GM19240 (cell line): ENCODE data around the gene SBSN.

Experiments
- DNase-seq: peaks from one replicate; pipeline ENCODE4 v3.0.0; 2011; ENCODE audit warnings: low spot score; ENCODE audit not compliant: insufficient read length

SBSN gene

DNA sequence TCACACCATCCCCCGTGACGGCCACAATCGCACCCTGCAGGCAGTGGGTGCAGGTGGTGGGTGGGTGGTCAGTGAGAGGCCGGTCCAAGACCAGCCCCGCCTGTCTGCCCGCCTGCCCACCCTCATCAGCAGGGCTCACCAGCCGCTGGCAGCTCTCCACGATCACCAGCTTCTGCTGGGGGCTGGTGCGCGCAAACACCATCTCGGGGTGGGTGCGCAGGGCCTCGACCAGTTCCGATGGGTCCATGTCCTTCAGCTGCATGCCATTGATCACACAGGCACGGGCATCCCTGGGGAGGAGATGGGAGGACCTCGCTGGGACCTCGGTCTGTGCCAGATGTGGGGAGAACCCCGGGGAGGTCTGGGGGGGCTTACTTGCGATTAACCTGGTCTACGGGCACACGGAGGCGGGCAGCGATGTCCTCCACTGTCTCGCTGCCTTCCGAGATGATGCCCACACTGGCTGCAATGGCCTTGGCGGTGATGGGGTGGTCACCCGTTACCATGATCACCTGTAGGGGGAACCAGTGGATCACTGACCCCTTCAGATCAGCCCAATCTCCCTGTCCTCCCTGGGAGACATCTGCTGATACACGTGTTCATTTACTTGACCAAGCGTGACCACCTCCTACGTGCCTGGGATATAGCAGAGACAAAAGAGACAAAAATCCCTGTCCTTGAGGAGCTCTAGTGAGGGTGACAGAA is 27.3 kb upstream of the SBSN start:
- DNase-seq: no peak

DNA sequence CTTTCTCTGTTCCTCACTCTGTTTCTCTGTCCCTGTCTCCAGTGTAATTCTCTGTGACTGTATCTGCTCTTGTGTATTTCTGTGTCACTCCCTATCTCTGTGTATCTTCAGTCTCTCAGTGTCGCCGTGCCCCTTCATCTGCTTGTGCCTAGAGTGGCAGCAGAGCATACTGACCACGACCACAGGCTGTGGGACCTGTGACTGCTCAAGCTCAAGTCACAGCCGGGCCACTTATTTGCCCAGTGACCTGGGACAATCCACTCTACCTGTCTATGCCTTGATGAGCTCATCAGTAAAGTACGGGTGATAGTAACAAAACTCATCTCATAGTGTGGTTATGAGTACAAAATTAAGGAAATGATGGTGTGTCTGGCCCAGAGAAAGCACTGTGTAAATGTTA is 26.0 kb upstream of the SBSN start:
- no peak for DNase-seq

DNA sequence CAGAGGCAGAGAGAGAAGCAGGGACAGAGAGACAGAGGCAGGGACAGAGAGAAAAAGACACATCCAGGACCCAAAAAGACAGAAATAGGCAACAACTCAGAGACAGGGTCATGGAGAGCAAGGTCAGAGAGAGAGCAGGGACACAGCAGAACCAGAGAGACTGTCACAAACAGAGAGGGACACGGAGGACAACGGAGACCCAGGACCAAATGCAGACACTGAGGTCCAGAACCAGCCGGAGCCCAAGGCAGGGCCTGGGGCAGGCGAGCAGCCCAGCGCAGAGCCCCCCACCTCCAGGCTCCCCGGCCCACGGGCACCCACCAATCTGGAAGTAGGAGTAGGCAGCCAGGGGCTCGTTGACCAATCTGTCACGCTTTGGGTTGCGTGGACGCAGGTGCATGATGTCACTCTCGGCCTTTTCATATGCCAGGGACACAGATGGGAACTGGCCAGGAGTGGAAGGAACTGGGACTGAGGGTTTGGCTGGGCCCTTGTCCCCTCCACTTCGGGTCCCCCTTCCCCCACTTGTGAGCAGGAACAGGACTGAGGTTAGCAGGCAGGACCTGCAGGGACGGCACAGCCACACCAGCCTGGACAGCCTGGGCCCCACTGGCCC is 25.4 kb upstream of the SBSN start:
- DNase-seq: no peak

DNA sequence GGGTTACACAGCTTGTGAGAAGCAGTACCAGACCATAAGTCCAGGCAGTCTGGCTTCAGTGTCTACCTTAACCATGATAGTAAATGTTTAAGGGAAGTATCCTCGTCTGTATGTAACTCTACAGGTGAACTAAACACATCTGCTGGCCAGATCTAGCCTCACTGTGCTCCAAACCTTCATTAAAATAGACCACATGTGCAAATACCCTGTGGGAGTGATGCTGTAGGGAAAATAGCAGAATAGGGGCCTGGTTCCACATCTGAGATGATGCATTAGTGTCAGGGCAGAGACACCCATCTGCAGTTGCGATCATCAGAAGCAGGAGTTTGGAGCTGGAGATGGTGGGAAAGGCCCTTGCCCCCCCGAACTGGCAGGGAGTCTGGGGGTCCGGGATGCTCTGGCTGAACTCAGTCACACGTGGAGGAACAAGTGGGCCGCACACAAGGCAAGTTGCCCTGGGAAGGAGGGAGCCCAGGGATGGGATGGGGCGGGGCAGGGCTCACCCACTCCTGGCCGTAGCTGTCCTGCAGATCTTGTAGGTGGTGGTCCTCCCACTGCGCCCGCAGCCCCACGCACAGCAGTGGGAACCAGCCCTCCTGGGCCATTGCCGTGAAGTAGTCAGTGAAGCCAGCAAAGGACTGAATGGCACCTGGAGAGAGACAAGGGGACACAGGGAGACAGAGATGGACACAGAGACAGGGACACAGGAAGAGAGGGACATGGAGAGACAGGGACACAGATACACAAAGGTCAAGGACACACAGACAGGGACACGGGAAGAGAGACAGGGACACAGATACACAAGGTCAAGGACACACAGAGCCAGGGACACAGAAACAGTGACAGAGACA is 24.6 kb upstream of the SBSN start:
- no peak for DNase-seq

DNA sequence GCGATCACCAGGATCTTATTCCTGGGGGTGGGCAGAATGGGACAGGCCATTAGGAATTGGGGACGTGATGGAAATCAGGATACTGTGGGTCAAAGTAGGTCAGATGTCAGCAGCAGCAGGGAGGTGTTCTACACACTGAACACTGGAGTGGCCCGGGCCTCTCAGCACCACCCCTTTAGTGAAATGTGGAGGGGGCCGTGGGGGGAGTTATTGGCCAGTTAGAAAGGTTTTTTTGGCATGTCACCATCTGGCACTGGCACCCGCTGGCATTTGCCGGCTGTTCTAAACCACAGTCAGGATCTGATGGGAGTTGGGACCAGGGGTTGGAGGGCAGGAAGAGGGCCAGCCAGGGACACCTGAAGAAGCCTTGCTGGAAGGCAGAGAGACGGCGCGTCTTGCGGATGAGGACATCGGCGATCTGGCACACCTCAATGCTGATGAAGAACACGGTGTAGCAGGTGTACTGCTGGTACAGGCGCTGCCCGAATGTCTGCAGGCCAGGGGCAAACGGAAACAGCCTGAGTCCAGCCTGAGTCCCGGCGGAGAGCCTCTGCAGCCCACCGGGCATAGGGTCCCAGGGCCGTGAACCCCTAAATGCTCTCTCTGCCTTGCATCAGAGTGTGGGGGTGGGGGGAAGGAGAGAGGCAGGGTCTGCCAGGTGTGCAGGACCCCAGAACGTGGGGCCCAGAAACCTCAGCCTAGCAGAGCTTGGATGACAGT is 23.1 kb upstream of the SBSN start:
- no peak for DNase-seq

DNA sequence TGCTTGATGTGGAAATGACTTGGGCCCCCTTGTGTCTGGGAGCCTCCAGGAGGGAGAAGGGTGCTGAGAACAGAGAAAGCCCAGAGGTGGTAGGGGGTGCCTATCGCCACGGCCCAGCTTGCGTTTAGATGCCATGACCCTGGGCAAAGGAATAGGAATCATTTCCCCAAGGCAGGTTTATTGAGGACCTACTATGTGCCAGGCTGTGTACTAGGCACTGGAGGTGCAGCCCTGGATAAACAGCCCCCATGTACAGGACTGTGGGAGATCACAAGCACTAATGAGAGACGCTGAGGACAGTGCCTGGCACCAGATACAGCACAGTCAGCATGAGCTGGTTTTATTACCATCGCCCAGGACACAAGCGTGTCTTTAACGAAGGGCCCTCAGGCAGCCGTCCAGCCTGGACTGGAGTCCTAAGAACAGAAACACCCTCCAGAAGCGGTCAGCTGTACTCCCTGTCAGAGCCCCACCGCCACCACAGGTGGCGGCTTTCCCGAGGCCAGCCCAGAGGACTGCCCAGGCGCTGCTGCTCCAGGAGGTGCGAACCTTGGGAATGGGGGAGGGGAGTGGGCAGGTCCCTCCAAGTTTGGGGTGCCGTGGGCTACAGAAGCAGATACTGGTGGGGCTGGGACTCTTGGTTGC is 21.9 kb upstream of the SBSN start:
- DNase-seq: no peak

DNA sequence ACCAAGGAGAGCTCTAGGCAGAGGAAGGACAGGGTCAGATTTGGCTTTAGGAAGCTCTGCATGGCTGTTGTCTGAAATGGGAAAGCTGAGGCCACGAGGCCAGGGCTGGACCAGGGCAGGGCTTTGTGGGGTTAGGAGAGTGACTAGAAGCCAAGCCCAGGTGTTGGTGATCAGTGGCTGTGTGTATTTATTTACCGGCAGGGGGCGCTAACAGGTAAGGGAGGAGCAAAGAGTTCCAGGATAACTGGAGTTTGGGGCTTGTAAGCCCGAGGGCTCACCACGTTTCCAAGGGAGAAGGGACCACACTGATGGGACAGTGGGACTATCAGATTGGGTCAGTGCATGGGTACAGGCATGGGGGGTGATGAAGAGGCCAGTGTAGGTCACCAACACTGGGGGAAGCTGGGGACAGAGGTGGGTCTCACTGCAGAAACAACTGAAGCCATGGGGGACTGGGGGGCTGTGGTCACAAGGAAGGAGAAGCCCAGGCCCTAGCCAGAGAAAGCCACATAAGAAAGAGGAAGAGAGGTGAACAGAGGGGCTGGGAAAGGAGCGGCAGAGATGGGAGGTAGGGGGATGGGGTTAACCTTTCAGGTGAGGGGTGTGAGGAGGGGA is 21.2 kb upstream of the SBSN start:
- peak; percentile 70 for DNase-seq

DNA sequence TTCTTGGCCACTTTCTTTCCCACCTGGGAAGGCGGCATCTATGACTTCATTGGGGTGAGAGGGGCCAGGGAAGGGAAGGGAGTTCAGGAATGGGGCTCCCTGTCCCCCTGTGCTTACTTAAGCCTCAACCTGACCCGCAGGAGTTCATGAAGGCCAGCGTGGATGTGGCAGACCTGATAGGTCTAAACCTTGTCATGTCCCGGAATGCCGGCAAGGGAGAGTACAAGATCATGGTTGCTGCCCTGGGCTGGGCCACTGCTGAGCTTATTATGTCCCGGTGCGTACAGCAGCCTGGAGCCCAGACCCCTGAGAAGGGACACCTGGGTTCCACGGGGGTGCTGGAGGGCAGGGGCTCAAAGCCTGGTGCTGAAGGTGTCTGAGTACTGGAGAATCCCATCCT is 18.4 kb upstream of the SBSN start:
- no peak for DNase-seq

DNA sequence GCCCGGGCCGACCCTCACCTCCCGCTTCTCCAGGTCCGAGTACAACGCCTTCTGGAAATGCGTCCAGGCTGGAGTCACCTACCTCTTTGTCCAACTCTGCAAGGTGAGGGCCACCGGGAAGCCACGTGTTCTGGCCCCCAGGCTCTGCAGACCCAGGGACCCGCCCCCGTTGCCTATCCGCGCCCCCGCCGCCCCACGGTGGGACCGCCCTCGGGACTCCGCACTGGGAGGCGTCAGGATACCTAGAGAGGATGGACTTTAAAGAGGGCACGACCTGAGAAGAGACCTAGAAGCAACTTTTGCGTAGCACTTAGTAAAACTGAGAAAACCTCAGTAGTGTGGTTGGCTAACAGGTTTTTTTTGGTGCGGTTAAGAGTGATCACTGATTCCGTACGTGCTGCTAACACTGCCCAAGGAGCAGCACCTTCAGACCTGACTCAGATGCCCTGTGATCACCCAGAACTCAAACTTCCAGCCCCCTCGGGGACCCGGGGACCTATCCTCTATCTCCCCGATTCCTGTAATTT is 17.8 kb upstream of the SBSN start:
- peak; percentile 51 for DNase-seq

DNA sequence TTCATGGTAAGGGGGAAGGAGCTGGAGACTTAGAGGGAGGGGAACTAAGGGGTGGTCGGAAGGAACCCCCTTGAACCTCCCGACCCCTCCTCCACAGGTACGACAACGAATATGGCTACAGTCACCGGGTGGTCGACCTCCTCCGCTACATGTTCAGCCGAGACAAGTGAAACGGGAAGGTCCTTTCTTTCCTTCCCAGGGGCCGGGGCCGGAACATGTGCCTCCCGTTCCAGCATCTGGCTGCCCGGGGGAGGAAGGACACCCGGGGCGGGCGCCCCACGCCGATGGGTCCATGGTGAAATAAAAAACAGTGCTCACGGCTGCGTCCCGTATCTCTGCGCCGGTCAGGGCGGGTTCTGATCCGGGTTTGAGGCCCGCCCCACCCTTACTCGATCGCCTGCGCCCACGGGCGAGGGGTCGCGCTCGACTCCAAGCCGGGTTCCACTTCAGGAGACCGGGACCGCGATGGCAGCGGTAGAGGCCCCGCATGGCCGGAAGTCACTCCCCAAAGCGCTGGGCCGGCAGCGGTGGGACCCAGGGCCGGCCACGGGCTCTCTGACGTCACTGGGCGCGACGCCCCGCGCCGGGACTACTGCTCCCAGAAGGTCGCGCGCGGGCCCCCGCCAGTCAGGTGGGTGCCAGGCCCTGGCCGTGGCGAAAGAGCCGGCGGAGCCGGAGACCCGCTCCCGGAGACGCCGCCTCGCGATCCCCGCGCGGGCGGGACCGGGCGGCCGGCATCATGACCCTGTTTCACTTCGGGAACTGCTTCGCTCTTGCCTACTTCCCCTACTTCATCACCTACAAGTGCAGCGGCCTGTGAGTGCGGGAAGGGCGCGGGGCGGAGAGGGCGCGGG is 17.1 kb upstream of the SBSN start, which contains the start of gene TMEM147:
TSS of gene TMEM147 (plus strand) at position 626 of the 854 bp plus-strand sequence. CDS start at position 740, 114 bp downstream.
- peak; percentile 94 for DNase-seq

DNA sequence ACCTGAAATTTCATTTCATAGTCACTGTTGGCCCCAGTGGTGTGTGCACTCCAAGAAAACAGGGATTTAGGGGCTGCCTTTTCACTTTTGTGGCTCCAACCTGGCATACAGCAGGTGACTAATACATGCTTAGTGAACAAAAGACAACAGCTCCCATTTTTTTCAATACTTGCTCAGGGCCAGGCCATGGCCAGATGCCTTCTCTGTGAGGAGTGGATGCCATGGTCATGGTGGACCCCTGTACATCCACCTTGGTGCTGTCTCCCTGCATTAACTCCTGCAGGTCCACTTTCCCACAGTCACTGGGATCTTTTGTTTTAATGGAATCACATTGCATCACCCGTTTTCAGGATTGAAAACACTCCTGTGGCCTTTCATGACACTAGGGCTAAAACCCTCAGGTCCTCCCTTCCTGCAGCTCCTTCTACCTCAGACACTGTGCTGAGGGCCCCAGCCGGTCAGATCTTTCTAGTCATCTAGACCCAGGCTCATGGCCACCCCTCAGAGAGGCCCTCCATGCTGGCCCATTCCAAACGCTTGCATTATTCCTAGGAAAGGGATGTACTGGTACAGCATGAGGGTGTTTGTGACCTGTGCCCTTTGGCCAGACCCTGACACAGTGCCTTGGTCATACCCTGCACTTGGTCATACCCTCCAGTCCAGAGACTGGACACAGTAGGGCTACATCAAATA is 16.1 kb upstream of the SBSN start:
- no peak for DNase-seq

DNA sequence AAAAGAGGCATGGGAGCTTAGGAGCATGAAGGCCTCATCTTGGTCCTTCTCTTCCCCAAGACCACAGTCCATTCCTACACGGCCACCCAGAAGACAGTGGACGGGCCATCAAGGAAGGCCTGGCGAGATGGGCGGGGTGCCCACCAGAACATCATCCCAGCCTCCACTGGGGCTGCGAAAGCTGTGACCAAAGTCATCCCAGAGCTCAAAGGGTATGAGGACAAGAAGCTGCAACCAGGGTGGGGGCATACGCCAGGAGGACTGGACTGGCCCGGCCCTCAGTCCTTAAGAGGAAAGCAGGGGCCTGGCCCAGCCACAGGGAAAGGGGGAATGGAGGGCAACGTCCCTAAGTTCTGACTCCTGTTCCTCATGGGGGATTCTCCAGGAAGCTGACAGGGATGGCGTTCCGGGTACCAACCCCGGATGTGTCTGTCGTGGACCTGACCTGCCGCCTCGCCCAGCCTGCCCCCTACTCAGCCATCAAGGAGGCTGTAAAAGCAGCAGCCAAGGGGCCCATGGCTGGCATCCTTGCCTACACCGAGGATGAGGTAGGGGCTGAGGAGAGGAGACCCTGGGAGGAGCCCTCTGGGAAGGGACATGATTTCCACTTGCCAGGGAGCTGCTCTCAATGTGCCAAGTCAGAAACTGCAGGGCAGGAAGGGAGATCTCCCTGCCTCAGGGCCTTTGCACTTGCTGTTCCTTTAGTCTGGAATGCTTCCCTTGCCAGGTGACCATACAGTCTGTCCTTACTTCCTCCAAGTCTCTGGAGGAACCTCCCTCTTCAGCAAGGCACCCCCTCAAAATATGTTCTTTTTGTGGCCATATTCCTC is 15.4 kb upstream of the SBSN start:
- DNase-seq: no peak

DNA sequence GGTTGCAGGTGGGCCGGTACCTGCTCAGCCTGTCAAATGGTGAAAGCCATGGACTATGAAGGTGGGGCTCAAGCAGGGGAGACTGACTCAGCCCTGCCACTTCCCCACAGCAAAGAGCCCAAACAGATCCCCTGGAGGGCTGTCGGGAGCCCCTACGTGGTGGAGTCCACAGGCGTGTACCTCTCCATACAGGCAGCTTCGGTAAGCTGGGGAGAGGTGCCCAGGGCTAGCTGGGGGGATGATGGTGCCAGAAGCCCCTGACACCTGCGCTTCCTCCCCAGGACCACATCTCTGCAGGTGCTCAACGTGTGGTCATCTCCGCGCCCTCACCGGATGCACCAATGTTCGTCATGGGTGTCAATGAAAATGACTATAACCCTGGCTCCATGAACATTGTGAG is 14.1 kb upstream of the SBSN start:
- DNase-seq: no peak

DNA sequence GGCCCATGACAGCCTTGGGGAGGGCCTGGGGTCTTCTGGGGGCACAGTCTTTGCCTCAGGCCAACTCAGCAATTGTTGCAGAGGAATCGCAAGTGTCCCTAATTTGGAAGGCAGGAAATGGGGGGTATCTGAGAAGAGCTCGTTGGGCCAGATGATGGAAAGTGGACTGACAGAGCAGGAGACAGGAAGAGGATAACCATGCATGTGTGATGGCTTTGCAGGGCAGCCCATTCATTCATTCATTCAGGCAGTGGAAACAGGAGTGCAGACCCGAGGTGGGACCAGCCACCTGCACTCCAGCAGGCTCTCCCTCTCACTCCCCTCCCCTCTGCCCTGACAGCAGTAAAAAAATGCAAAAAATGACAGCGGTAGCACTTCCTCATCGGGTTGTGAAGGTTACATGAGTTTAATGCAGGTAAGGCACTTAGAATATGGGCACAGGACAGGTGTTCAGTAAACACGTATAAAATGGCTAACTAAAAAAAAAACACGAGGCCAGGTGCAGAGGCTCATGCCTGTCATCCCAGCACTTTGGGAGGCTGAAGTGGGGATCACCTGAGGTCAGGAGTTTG is 12.3 kb upstream of the SBSN start:
- no peak for DNase-seq

DNA sequence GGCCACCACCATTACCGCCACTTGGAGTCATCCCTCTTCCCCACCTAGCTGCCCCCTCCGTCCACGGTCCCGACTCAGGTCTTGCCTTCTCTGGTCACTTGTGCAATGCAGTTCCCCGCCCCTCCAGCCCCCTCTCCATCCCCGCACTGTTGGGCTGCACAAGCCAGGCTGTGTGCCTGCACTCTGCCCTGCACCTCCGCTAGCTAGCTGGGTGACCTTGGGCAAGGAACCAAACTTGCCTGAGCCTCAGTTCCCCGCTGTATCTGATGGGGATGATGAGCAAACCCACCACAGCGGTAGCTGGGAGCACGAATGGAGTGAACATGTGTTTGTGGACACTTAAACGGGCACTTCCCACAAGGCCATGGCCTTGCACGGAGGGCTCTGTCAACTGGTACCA is 11.7 kb upstream of the SBSN start:
- DNase-seq: no peak

DNA sequence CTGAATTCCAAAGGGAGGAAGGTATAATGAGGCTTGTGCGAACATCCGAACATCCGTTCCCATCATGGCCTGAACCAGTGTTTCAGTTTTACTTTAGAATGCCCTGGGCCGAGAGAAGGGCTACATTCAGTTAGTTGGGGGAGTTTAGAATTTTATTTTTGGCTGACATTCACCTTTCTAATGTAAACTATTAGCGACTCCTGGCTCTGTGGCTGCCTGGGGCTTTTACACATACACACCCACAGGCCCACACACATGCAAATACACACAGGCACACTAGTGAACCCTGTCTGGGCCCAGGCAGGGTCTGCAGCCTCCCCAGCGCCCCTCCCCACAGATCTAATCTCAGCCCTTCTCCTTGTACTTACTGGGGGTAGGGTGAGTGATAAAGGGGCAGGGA is 11.2 kb upstream of the SBSN start:
- DNase-seq: no peak

DNA sequence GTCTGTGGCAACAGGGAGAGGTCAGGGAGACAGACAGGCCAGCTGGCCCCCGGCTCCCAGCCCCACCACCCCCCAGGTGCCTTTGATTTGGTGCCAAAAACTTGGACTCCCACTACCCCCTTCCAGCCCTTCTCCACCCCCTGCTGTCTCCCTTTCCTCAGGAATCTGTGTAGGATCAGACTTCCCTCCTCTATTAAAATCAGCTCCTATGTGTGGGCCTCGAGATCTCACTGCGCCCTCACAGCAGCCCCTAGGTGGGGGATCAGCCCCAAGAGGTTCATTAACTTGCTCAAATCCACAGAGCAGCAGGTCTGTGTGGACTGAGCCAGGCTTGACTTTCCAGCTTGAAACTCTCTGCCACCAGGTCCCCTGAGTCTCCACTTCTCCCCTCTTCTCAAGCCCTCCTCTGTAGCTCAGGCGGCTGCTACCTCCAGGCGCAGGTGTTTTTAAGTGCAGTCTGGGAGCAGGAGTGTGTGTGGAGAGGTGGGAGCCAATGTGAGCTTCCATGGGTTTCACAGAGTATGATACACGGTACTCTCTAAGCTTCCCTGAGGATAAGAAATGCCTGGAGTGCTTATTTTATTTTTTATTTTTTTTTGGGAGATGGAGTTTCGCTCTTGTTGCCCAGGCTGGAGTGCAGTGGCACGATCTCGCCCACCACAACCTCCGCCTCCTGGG is 6.8 kb upstream of the SBSN start:
- no peak for DNase-seq
